Keratinocyte (primary cell): ENCODE results near the gene HTRA1.

Experiments used
- CTCF ChIP-seq, 3 experiments: IDR thresholded peaks in 1 of 3; conservative IDR thresholded peaks in 1 of 3; optimal IDR thresholded peaks in 1 of 3; 2 replicates in 2 of 3; 3 replicates in 1 of 3; pipeline versions ENCODE3 to v1.5.1; 2011; ENCODE audit warnings: low read length in 3 of 3, mild to moderate bottlenecking in 3 of 3, moderate library complexity in 2 of 3, control low read depth in 1 of 3, inconsistent platforms in 1 of 3; ENCODE audit not compliant: insufficient read depth in 2 of 3; ENCODE audit errors: extremely low read depth in 1 of 3
- EZH2 ChIP-seq: IDR thresholded peaks from one replicate; pipeline ENCODE4 v1.6.1; 2012; ENCODE audit warnings: inconsistent platforms, mild to moderate bottlenecking, low read length, moderate library complexity

DNA sequence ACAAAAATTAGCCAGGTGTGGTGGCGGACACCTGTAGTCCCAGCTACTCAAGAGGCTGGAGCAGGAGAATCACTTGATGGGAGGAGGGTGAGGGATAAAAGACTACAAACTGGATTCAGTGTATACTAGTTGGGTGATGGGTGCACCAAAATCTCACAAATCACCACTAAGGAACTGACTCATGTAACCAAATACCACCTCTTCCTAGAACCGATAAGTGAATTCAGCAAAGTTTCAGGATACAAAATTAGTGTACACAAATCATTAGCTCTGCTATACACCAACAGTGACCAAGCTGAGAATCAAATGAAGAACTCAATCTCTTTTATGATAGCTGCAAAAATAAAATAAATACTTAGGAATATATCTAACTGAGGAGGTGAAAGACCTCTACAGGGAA is 76.2 kb downstream of the HTRA1 start:
- TF ChIP-seq EZH2 (no peak), CTCF (optimal IDR thresholded peaks at IDR 0.05 in 1 of 3, IDR thresholded peaks at IDR 0.05 in 1 of 3, conservative IDR thresholded peaks at IDR 0.05 in 1 of 3; ENCODE audit: extremely low read depth in 1 of 3, insufficient read depth in 2 of 3, low read length in 3 of 3) (no peak)
